Ovary (tissue), 9 donors: ENCODE results near the gene SBK3. TPM values are rescaled to one million over a fixed set of nuclear protein-coding genes. Genes with fewer than 3 reads are reported as not detected.

Experiments
- DNase-seq, 5 donors: peaks; one replicate each; pipeline ENCODE4 v3.0.0-alpha.2; 2019 to 2020
- H3K27ac ChIP-seq, 2 donors: fragments of 200-600 bp; one replicate each; pipeline versions ENCODE4 v1.5.1 to v1.8.0; 2019 to 2022
- H3K27me3 ChIP-seq: fragments of 200-600 bp; one replicate; pipeline ENCODE4 v1.8.0; 2022
- H3K36me3 ChIP-seq: fragments of 200-600 bp; sonication (generic); one replicate; pipeline ENCODE4 v1.5.1; 2019
- H3K4me1 ChIP-seq: one replicate; pipeline ENCODE4 v1.8.1; 2013; ENCODE audit warnings: mild to moderate bottlenecking, moderate library complexity; ENCODE audit not compliant: insufficient read depth
- H3K4me3 ChIP-seq: fragments of 200-600 bp; sonication (generic); one replicate; pipeline ENCODE4 v1.5.1; 2017
- H3K9me3 ChIP-seq, 2 donors: fragments of 200-600 bp in 1 of 2; sonication (generic) in 1 of 2; one replicate each; pipeline versions ENCODE4 v1.5.1 to v1.8.1; 2013 to 2019; ENCODE audit warnings: mild to moderate bottlenecking in 1 of 2, moderate library complexity in 1 of 2
- EP300 ChIP-seq: sonication (generic); formaldehyde crosslinking; IDR thresholded peaks from one replicate; pipeline ENCODE4 v1.6.1; 2017; ENCODE audit warnings: antibody characterized with exemption
- POLR2A ChIP-seq: fragments of 450-650 bp; IDR thresholded peaks from one replicate; pipeline ENCODE4 v1.6.1; 2017; ENCODE audit warnings: antibody characterized with exemption, mild to moderate bottlenecking, moderate library complexity
- WGBS, 3 donors: extraction: QIAGEN DNeasy Blood & Tissue Kit in 1 of 3; methylation state at CpG; one replicate each; pipeline versions ENCODE4 v1.1.5 to v1.1.7; 2013 to 2017; 5-methylcytosine and 5-hydroxymethylcytosine counted together
- intact Hi-C, 4 donors: fragments of 100-400 bp; cut with DNase I; formaldehyde crosslinking; loops; one replicate each; pipeline versions ENCODE4 v1.11.0 to v1.15.1; 2022 to 2023
- polyA plus RNA-seq, 2 donors: library from polyadenylated mRNA; stranded (reverse); fragments of 200-250 nt in 1 of 2; fragments of 350-450 nt in 1 of 2; fragmentation: Illumina TruSeq in 1 of 2; extraction: RNeasy Lipid Tissue Mini Kit (QIAGEN cat#74804) in 1 of 2; gene quantifications; one replicate each; pipeline ENCODE4 v1.2.3, GENCODE V29; 2013 to 2014
- total RNA-seq, 7 donors: library from RNA; depleted of rRNA in 2 of 7; stranded (reverse); fragments of >200 nt in 2 of 7; fragmentation: NEBNext Ultra II Directional in 3 of 7; extraction: Animal tissue kit (Norgen Biotek cat#: 25700) in 3 of 7; gene quantifications; one replicate each; pipeline versions ENCODE4 v1.1.0 to v1.2.4, GENCODE V29; 2016 to 2023
- TF ChIP-seq, protein P1 (sequence below), 3 donors: fragments of 450-650 bp in 2 of 3; fragments of 200-600 bp in 1 of 3; IDR thresholded peaks; one replicate each; pipeline versions ENCODE4 v1.5.1 to v1.8.0; 2016 to 2022; ENCODE audit warnings: antibody characterized with exemption in 3 of 3, mild to moderate bottlenecking in 1 of 3
- donor health status: DM: no; HTN: no; CAD: no; lungs with moderate emphysema.
- donor health status: DM: no; HTN: no; CAD: no.
- donor health status: Bipolar disorder and iron deficiency.
- donor health status: DM: yes; HTN: yes; CAD: no.
- donor health status: DM: no; HTN: no; CAD: no.
- donor health status: DM: yes; HTN: yes; CAD: no.

Gene SBK3
- total and polyA plus RNA-seq, 9 donors: 0.17 to 0.34 (median 0.26) TPM; not detected in 5

DNA sequence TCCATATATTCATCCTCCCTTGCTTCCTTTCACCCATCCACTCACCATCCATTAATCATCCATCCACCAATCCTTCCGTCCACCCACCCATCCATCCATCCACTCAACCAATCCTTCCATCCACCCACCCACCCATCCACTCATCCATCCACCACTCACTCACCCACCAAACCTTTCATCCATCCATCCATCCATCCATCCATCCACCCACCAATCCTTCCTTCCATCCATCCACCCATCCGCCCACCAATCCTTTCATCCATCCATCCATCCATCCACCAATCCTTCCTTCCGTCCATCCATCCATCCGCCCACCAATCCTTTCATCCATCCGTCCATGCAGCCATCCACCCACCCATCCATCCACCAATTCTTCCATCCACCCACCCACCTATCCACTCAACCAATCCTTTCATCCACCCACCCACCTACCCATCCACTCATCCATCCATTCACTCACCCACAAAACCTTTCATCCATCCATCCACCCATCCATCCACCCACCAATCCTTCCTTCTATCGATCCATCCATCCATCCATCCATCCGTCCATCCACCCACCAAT, 3.0 kb downstream of the SBK3 start:
- intact Hi-C loops: no loop called here
- Histone ChIP-seq H3K27me3 (no peaks in the 10 kb centered on the region), H3K9me3 (no peaks in the 10 kb centered on the region), H3K36me3 (no peaks in the 10 kb centered on the region), H3K27ac (no peak overlapping the region), H3K4me1 (no peaks in the 10 kb centered on the region), H3K4me3 (no peak overlapping the region)
- TF ChIP-seq EP300 (no peak), POLR2A (no peak)
- TF ChIP-seq, protein P1, sequence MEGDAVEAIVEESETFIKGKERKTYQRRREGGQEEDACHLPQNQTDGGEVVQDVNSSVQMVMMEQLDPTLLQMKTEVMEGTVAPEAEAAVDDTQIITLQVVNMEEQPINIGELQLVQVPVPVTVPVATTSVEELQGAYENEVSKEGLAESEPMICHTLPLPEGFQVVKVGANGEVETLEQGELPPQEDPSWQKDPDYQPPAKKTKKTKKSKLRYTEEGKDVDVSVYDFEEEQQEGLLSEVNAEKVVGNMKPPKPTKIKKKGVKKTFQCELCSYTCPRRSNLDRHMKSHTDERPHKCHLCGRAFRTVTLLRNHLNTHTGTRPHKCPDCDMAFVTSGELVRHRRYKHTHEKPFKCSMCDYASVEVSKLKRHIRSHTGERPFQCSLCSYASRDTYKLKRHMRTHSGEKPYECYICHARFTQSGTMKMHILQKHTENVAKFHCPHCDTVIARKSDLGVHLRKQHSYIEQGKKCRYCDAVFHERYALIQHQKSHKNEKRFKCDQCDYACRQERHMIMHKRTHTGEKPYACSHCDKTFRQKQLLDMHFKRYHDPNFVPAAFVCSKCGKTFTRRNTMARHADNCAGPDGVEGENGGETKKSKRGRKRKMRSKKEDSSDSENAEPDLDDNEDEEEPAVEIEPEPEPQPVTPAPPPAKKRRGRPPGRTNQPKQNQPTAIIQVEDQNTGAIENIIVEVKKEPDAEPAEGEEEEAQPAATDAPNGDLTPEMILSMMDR (IDR thresholded peaks at IDR 0.05): no peak
- 89 to 91% (median 89%) methylated on average over 7 of the region's 7 CpGs for WGBS, 3 donors
- no peak for DNase-seq

GRCh38 chr19:55541091-55541490, 4.3 kb downstream of the SBK3 start:
- intact Hi-C loops: no loop called here
- 67 to 100% (median 71%) methylated on average over 2 to 19 of the region's 19 CpGs for WGBS, 3 donors

GRCh38 chr19:55540619-55541018, 4.7 kb downstream of the SBK3 start:
- no peak for TF ChIP-seq EP300
- TF ChIP-seq, protein P1 (IDR thresholded peaks at IDR 0.05): no peak
- TF ChIP-seq POLR2A: no peak
- no peaks in the 10 kb centered on the region for H3K4me1 ChIP-seq

More at GRCh38 chr19:55541091-55541490, 4.3 kb downstream of the SBK3 start:
- Histone ChIP-seq H3K27me3 (no peaks in the 10 kb centered on the region), H3K4me3 (no peak overlapping the region), H3K9me3 (no peaks in the 10 kb centered on the region), H3K27ac (no peak overlapping the region), H3K4me1 (no peaks in the 10 kb centered on the region), H3K36me3 (no peaks in the 10 kb centered on the region)
- TF ChIP-seq, protein P1 (IDR thresholded peaks at IDR 0.05): no peak
- TF ChIP-seq POLR2A: no peak
- no peak for TF ChIP-seq EP300
- no peak for DNase-seq

DNA sequence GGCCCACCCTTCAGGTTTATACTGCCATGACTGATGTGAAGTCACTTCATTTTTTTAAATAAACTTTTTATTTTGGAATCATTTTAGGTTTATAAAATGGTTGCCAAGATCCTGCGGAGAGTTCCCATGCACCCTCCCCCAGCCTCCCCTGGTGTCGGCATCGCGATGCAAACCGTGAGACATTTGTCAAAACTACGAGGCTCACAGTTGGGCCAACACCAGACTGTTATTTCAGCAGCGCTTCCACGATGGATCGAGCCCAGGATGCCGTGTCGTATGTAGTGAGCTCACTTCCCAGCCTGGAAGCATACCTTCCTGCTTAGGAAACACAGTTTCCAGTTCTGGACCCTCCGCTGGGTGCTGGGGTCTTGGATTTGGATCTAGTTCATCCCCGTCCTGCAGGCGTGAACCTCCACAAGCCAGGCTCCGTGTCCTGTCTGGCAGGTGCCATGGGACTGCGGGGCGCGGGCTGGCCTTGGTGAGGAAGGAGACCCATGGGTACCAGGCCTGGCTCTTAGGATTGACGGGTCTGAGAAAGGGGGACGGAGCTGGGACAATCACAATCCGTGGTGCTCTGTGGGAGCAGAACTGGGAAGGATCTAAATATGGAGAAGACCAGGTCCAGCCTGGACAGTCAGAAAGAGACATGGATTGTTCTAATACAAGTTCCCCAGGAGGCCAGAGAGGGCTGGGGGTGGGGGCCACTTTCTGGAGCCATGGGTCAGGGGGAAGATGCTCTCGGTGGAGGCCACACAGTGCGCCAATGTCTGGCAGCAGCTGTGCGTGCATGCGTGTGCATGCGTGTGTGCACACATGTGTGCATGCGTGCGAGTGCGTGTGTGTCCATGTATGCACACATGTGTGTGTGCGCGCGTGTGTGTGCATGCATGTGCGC, 6.0 kb downstream of the SBK3 start:
- no peaks in the 10 kb centered on the region for H3K9me3 ChIP-seq
- no peaks in the 10 kb centered on the region for H3K27me3 ChIP-seq
- no peak overlapping the region for H3K4me3 ChIP-seq
- no peaks in the 10 kb centered on the region for H3K36me3 ChIP-seq
- intact Hi-C loops: no loop called here
- 70 to 82% (median 74%) methylated on average over 33 of the region's 33 CpGs for WGBS, 3 donors
- no peaks in the 10 kb centered on the region for H3K4me1 ChIP-seq
- H3K27ac ChIP-seq: no peak overlapping the region
- TF ChIP-seq EP300 (no peak), POLR2A (no peak)
- TF ChIP-seq, protein P1 (IDR thresholded peaks at IDR 0.05): no peak
- no peak for DNase-seq

More at GRCh38 chr19:55540619-55541018, 4.7 kb downstream of the SBK3 start:
- H3K36me3 ChIP-seq: no peaks in the 10 kb centered on the region
- intact Hi-C loops: no loop called here
- no peak for DNase-seq
- WGBS, 3 donors: 30 to 39% (median 33%) methylated on average over 10 of the region's 10 CpGs
- H3K9me3 ChIP-seq: no peaks in the 10 kb centered on the region
- H3K27me3 ChIP-seq: no peaks in the 10 kb centered on the region
- no peak overlapping the region for H3K27ac ChIP-seq
- no peak overlapping the region for H3K4me3 ChIP-seq
